ENCODE results near the gene AASS.
A peak's percentile ranks its signal among the peaks of the same experiment; 100 is the strongest.
"Not testable (repeated sequence)": the region's sequence is repeated elsewhere in the genome, so short reads cannot be mapped to it uniquely, and the experiment has no call there.

AASS gene
- total RNA-seq = 19.3 to 35.3 reads per million in 2 donors

DNA sequence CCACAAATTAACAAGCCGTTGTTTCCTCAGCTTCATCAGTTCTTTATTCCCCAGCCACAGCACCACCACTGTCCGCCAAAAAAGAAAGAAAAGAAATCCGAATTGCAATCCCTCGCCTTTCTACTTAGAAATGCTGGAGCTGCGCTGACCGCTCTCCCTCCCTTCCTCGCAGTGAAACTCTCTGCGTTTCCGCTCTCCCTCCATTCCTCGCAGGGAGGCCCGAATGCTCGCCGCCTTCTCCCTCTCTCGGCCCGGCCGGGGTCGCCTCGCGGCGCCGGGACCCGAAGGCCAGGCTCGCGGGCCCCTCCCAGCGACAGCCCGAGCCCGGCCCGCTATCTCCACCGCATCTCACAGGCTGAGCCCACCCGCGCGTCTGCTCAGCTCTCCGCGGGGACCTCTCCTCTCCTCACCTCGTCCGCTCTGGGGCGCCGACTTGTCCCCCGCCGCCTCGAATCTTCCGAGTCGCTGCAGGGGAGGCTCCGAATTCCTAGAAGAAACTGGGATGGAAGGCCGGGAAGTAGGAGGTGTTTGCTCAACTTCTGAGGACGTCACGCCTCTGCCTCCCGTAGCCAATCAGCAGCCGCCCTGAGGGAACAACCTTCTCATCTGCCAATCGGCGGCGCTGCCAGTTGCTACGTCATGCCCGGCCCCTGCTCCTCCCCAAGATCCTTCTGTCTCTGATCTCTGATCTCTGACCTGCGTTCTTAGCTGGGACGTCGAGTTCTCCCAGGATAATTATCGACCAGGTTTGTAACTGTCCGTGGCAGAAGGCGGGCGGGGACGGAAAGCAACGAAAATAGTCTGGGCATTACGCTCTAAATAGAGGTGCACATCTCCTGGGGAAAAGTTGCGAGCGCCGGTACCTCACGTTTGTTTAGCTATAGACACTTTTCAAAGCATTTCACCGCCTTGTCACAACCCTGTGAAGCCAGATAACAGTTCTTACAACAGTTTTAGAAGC is at the start of gene AASS:
TSS of gene AASS (minus strand) at position 499 of the 961 bp plus-strand sequence. CDS start 10,523 bp downstream, outside the sequence.
- peak; percentile 33 for DNase-seq

DNA sequence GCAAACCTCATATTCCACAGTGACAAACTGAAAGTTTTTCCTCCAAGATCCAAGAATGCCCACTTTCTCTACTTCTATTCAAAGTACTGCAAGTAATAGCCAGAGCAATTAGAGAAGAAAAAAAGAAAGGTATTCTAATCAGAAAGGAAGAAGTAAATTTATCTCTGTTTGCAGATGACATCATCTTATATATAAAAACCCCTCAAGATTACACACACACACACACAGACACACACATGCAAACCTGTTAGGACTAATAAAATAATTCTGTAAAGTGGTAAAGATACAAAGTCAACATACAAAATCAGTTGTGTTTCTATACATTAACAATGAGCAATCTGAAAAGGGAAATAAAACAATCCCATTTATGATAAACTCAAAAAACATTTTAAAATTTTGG is 44.7 kb upstream of the AASS start:
- DNase-seq = no peak

DNA sequence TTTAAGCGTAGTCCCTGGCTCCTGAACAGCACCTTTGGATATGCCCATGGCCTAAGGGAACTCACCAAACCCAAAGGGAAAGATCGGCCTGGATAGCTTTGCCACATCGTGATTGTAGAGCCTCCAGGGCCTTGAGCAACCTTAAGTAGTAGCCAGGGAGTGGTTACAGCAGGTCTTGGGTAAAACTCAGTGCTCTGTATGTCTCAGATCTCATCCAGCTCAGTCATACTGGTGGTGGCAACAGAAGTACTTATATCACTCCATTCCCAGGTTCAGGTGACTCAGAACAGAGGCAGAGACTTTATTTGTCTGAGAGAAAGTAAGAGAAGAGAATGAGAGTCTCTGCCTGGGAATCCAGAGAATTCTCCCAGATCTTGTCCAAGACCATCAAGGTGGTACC is 39.1 kb upstream of the AASS start:
- DNase-seq = no peak

DNA sequence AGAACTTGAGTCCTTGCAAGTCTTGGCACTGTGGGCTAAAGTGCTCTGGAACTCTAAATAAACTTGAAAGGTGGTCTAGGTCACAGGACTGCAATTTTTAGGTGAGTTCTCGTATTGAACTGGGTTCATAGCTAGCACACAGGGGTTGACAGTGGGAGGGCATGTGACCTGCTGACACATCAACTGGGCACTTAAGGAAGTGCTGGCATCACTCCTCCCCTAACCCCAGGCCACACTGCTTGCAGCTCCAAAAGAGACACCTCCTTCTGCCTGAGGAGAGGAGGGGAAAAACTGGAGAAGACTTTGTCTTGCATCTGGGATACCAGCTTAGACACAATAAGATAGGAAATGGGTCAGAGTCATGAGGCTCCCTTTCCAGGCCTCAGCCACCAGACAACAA is 38.0 kb upstream of the AASS start:
- no peak for DNase-seq

DNA sequence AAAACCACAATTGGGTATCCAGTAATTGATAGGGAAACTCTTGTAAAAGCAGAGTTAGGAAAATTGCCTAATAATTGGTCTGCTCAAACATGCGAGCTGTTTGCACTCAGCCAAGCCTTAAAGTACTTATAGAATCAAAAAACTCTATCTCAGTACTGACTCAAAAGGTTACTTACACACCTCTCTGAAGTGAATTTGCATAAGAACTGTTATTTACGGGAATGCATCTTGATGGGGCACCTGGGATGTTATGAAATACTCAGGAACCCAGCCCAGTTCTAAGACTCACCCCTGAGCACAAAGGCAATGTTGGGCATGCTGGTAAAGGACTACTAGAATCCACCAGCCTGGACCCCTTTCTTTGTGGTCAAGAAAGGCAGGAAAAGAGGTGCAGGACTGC is 28.1 kb upstream of the AASS start:
- DNase-seq = not testable (repeated sequence)

DNA sequence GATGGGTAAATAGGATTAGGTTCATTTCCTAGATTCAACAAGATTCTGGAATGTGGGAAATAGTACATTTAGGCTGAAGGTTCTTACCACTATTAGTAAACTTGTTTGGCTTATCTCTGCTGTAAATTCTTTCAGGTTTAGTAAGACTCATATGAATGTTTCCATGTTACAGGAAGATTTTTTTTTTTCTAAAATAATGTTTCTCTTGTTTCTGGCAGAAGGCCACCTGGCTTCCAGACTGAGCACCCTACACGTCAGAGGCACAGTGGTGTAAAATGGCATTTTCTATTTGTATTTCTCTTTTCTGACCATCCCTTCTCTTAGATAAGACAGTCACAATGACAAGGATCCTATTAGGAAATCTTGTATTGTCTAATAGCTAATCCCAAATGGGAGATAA is 22.7 kb upstream of the AASS start:
- no peak for DNase-seq

DNA sequence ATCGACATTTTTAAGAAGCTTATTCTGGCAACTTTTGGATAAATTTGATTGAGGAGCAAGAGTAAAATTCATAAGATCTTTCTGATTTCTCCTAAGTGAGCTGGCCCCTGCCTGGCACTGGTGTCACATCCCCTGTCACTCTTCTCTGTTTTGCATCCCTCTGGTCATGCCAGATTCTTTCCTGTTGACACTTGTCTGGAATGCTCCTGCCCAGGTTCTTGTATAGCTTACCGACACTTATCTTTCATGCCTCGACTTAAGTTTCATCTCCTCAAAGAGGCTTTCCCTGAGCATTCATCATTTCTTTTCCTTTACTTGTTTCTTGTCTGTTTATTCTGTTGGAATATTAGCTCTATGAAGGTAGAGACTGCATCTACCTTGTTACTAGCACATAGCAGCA is 22.2 kb upstream of the AASS start:
- no peak for DNase-seq

DNA sequence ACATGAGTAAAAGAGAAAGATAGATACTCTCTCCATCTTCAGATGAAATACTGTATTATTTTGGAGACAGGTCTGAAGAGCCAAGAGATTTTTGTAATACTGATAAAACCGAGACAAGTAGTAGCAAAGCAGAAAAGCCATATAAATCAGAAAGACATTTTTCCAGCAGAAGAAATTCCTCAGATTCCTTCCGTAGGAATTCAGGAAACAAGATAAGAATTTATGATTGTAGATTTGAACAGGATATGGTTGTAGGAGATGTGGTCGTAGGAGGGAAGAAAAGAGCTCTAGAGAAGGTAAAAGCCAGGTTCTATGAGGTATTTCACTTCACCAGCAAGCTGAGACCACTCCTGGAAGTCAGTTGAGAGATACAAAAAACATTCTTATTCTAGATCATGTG is 17.6 kb upstream of the AASS start:
- DNase-seq = no peak

DNA sequence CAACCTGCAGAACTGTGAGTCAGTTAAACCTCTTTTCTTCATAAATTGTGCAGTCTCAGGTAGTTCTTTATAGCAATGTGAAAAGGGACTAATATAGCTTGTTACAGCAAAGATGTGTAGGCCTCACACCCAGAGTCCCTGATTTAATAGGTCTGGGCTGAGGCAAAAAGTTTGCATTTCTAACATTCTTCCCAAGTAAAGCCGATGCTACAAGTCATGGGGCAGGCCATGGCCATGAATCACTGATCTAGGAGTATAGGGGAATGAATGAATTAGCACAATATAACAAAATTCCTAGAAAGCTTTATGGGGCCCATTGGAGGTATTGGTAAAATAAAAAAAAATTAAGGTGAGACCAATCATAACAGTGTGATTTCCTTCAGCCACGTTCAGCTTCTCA is 11.5 kb upstream of the AASS start:
- DNase-seq = no peak

DNA sequence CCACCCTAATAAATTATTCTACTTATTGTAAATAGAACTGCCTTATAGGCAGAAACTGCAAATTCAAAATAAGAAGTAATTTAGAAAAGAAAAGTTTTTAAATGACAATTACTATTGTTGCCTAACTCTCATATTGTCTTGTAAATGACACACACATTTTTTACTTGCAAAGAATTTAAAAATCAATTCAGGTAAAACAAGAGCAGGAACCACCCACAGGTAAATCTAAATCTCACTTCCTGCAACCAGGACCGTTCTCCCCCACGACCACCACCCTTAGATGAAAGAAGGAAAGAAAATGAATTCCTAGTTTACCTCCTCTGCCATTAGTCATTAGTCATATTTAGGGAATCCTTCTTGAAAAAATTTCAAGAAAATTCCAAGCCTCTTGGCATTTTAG is 4.8 kb upstream of the AASS start:
- no peak for DNase-seq

DNA sequence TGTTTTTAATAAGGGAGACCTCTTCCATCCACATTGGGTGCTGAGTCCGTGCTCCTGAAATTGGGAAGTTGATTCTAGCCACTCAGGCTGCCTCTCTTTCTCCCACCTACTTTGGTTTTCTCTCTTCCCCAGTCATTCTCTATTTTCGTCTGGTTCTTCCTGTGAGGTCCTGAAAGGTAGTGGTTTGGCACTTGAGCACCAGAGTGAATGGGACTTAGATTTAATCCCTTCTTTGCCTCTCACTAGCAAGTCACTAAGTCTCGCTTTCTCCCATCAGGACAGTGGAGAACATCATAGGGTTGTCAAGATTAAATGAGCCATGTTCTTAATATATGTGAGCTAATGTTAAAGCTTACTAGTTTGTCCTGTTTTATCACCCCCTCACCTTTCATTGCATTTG is 4.0 kb upstream of the AASS start:
- DNase-seq = no peak

DNA sequence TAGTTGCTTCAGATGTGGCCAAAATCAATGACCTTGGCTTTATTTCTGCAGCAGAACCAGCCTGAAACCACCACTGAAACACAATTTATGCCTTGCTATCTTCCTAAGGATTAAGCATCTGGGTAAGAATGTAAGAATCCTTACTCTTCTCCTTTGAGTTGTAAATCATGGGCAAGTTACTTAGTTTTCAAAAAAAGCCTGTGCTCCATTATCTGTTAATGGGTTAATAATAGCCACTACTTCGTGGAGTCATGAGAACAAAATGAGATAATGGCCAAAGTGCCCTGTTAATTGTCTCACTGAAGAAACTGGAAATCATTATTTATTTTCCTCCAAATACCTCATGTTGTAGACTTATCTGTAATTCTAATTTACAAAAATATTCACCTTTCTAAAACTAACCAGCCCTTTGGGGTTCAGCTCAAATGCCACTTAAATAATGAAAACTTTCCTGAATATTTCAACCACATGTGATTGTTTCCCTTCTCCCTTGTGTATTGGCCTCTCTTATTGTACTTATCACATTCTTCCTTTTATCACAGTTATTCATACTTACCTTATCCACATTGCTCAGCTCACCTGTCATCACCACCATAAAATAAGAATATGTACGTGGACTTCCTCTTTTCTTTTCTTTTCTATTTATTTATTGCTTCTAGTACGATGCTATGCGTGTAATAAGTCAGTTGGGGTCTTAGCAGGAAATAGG is 2.0 kb upstream of the AASS start:
- DNase-seq = no peak

DNA sequence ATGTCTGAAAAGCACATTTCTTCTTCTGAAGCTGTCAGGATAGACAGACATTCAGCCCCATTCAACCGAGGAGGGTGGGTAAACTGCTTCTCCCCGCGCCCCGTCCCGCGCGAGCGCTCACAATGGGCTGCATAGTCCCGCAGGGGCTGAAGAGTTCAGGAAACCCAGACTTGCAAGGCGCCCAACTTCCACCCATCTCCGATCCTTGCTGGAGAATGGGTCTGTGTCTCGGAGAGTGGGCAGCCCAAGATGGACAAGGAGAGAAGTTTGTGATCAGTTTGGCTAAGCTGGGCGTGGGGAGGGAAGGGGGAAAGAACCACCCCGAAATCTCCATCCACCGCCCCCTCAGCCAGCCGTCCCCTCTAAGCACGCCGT is 686 bp downstream of the AASS start:
- no peak for DNase-seq

DNA sequence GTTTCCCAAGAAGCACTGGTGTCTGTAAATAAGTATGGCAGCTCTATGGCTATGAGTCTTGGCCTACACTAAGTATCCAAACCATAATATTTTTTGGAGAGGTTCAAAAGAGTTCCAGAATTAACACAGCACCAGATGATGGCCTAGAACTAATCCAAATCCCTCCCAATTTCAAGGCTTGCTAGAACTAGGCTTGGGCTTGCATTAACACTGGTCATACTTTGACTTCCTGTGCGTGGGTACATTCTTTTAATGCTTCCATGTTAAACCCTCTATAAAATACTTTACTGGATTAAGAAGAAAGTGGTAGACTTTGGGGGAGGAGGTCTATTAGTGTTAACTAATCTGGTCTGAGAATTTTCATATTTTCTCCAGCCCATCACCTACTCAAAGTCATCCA is 3.1 kb downstream of the AASS start:
- no peak for DNase-seq

DNA sequence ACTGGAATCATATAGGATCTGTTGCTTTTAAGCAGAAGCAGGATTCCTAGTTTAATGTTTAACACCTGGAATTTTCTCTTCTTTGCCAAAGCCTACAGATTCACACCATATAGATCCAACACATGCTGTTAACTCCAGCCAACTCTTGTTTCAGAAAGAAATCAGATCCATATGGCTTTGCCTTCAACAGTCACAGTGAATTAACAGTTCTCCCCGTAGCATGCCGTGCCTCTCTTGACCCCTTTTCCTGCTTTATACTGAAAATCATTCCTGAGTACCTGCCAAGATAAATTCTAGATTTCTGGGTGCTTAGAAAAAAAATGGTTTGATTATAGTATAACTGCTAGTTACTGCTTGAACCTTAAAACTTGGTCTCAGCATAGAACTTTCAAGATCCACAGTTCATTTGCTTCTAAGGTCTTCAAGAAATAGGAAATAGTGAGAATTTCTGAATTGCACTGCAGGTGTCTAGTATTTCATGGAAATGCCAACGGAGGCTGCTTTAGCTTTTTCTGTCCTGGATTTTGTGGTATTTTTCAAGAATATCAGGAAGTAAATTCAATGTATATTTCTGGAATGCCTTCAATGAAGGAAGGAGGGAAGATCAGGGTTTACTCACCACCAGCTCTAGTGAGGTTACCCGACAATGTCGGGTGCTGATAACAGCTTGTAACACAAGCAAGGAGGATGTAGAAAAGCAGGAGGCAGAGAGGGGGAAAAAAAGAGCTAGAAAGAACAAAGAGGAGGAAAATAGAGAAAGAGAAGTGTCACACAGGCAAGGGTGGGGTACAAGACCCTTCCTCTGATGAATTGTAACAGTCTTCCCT is 6.6 kb downstream of the AASS start:
- DNase-seq = no peak

DNA sequence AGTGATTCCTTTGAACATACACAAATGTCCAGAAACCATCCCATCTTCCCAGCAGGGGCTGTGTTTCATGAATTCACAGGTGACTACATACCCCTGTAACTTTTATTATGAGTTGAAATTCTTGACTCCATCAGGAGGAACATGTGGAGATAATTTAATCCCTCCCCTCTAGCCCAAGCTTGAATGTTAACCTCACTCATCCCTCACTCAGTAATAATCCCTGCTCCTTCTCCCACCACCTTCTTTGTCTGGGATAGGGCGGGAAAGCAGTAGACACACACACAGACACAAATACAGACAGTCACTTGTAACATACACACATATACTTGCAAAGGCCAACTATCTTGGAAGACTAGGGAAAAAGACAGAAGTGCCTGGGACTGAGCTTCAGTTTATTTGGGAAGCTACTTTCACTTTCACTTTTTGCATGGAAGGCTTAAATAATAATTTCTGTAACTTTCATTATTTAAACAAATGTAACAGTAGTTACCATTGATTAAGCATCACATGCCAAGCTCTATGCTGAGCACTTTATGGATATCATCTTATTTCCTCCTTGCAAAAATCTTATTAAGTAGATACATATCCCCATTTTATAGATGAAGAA is 7.3 kb downstream of the AASS start:
- DNase-seq = no peak

DNA sequence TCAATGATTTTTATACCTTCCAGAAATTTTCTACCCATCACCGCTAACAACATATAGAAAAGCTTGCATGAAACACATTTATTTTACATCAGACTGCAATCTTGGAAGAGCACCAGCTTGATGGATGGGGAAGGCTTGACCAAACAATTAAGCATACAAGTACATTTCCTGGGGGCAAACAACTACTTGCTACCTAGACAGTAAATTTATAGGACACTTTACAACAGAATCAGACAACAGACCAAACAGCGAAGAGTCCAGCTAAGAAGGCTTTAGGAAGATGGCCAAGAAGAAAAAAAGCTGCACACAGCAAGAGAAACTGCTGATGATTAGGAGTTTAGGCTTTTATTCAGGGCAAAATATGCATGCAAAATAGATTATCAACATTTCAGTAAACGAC is 8.0 kb downstream of the AASS start:
- DNase-seq = no peak

DNA sequence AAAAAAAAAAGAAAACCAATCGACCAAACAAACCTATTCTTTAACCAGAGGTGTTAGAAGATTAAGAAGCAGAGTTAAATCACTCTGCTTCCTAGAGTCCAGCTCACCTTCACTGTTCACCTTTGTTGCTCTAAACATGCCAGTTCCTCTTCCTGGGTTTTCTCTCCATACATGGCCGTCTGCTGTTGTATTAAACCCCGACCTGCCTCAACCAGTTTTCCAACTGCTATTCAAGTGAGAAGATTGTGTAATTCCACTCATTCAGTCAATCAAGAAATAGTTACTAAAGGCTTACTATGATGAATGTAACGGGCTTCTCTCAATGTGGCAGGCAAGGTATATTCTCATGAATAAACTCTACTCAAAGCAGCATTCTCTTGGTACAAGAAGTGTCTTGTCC is 8.8 kb downstream of the AASS start:
- DNase-seq = no peak

DNA sequence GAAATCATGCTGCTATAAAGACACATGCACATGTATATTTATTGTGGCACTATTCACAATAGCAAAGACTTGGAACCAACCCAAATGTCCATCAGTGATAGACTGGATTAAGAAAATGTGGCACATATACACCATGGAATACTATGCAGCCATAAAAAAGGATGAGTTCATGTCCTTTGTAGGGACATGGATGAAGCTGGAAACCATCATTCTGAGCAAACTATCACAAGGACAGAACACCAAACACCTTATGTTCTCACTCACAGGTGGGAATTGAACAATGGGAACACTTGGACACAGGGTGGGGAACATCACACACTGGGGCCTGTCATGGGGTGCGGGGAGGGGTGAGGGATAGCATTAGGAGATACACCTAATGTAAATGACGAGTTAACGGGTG is 9.3 kb downstream of the AASS start:
- not testable (repeated sequence) for DNase-seq

DNA sequence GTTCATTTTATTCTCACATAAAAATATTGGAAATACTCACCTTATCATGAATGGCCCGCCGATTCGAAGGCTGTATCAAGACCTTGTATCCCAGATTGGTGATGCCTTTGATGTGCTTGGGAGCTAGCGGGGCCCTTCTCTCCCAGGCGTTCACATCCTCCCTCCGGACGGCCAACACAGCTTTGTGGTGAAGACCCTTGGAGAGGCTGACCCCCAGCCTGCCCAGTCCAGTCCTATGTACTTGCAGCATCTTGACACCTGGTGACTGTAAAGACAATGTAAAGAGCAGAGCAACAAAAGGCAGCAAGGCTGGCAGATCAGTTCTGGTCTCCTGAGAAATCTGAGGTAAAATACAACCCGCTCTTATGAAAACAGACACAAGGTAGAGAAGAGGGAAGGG is 10.6 kb downstream of the AASS start:
- no peak for DNase-seq

DNA sequence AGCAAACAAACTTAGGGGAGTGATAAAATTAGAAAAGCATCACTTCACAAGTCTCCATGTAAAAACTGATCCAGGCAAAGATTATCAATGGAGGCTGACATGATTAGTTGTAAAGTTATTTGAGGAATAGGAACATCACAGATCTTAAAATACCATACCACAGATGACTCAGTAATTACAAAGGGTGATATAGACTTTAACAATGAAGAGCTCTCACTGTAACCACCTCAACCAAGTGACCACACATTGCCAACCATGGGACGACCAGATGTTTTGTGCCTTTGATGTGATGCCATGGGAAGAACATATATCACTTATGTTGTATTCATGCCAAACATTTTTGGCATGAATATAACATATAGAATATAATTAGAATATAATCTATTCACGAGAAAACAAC is 11.7 kb downstream of the AASS start:
- DNase-seq = no peak

DNA sequence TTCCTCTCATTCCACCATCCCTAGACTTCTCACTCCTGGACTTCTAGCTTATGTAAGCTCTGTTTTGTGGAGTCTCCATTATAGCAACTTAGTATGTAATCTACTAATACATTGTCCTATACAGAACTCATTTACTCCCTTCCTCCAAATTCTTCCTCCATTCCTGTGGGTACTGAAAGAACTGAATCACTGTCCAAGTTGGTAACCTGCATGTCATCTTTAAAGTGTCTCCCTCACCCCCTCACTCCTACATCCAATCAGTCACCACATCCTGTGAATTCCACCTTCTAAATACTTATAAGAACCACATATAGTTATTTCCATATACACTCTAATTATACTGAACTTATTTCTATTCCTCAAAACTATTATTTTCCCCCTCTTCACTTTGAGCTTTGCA is 20.3 kb downstream of the AASS start:
- DNase-seq = no peak

DNA sequence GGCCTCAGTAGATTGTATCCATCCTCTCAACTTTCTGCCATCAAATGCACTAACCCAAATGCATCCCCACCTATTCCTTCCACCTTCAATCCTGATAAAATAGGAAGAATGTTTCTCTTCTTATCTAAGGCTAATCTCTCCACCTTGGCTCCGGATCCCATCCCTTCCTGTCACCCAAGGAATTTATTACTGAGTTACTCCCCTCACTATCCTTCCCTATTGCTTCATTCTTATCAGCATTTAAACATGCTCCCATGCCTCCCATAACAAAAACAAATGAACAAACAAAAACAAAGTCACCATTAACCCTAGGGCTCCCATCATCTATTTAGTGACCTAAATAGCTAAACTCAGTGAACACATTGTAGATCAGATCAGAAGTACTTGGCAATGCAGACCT is 25.3 kb downstream of the AASS start:
- DNase-seq = no peak

Measured in activated gamma-delta T cell (primary cell).